K562 (cell line): Measurements from ENCODE around the gene DIS3L2.

Experiments used
- E2F8 ChIP-seq: fragments of 450-650 bp; IDR thresholded peaks from 2 replicates; pipeline ENCODE4 v1.7.1; 2018; ENCODE audit warnings: mild to moderate bottlenecking, low read depth; ENCODE audit not compliant: partially characterized antibody
- ZBTB7A ChIP-seq: IDR thresholded peaks from 2 replicates; pipeline ENCODE4 v1.6.1; 2011; ENCODE audit warnings: low read depth, mild to moderate bottlenecking, low read length, moderate library complexity, borderline replicate concordance; ENCODE audit not compliant: control insufficient read depth

- TF ChIP-seq E2F8: no peak
- TF ChIP-seq ZBTB7A: no peak
These were observed 325.8 kb downstream of the DIS3L2 start for GRCh38 chr2:232287316-232287715.
